Endodermal cell (in vitro differentiated cells): ENCODE measurements around the gene FAM3D. TPM values are rescaled to one million over a fixed set of nuclear protein-coding genes. Genes with fewer than 3 reads are reported as not detected.

Experiments used
- DNase-seq: peaks from one replicate; pipeline ENCODE4 v3.0.0-alpha.2; 2017
- H3K27ac ChIP-seq: 2 replicates; pipeline ENCODE4 v1.5.1; 2013; ENCODE audit warnings: mild to moderate bottlenecking, low read depth, low read length, moderate library complexity
- H3K27me3 ChIP-seq: 2 replicates; pipeline ENCODE4 v1.6.1; 2013; ENCODE audit warnings: mild to moderate bottlenecking, low read length, moderate library complexity; ENCODE audit not compliant: insufficient read depth, control insufficient read depth, poor library complexity, severe bottlenecking
- H3K36me3 ChIP-seq: 2 replicates; pipeline ENCODE4 v1.7.0; 2013; ENCODE audit warnings: mild to moderate bottlenecking, low read length, moderate library complexity; ENCODE audit not compliant: control insufficient read depth, insufficient read depth
- H3K4me1 ChIP-seq: one replicate; pipeline ENCODE4 v1.7.0; 2013; ENCODE audit warnings: low read length; ENCODE audit not compliant: control insufficient read depth, insufficient read depth
- H3K4me3 ChIP-seq: 2 replicates; pipeline ENCODE4 v1.5.1; 2013; ENCODE audit warnings: mild to moderate bottlenecking, low read length, moderate library complexity
- H3K9ac ChIP-seq: 2 replicates; pipeline ENCODE4 v1.6.1; 2013; ENCODE audit warnings: mild to moderate bottlenecking, low read length, moderate library complexity; ENCODE audit not compliant: poor library complexity, severe bottlenecking; ENCODE audit errors: extremely low read depth
- H3K9me3 ChIP-seq: 2 replicates; pipeline ENCODE4 v1.6.1; 2013; ENCODE audit warnings: mild to moderate bottlenecking, low read length, moderate library complexity; ENCODE audit not compliant: control insufficient read depth
- H3K27ac Mint-ChIP-seq: 2 replicates; pipeline ENCODE4 v1.8.0; 2020; ENCODE audit warnings: mixed read lengths
- H3K27me3 Mint-ChIP-seq: 2 replicates; pipeline ENCODE4 v1.8.0; 2021; ENCODE audit warnings: mild to moderate bottlenecking, mixed read lengths; ENCODE audit not compliant: insufficient read depth
- H3K36me3 Mint-ChIP-seq: 2 replicates; pipeline ENCODE4 v1.8.0; 2020; ENCODE audit warnings: low read depth, mixed read lengths
- H3K4me1 Mint-ChIP-seq: 2 replicates; pipeline ENCODE4 v1.8.0; 2020; ENCODE audit warnings: mixed read lengths
- H3K4me3 Mint-ChIP-seq: 2 replicates; pipeline ENCODE4 v1.8.0; 2020; ENCODE audit warnings: mild to moderate bottlenecking, moderate library complexity, mixed read lengths
- H3K9me3 Mint-ChIP-seq: 2 replicates; pipeline ENCODE4 v1.8.0; 2020; ENCODE audit warnings: mild to moderate bottlenecking, mixed read lengths
- CTCF ChIP-seq: fragments of 200-600 bp; sonication (generic); conservative IDR thresholded peaks from 2 replicates; pipeline ENCODE4 v1.5.0; 2021; ENCODE audit warnings: antibody characterized with exemption, mild to moderate bottlenecking
- WGBS, 2 experiments: methylation state at CpG; one replicate each; pipeline versions ENCODE4 v1.1.5 to v1.1.7; 2013; ENCODE audit warnings: missing lambda C conversion rate in 2 of 2, mixed read lengths in 1 of 2; ENCODE audit not compliant: insufficient coverage in 1 of 2, insufficient read length in 1 of 2; 5-methylcytosine and 5-hydroxymethylcytosine counted together
- total RNA-seq, 2 donors: library from RNA; stranded (reverse); fragmentation: NEBNext Ultra II Directional in 1 of 2; extraction: Animal tissue kit (Norgen Biotek cat#: 25700) in 1 of 2; gene quantifications; 2 replicates in 1 of 2; 3 replicates in 1 of 2; pipeline ENCODE4 v1.2.1, GENCODE V29; 2021

FAM3D gene
- total RNA-seq, 2 donors from 2014 or later = not detected

- Mint-ChIP-seq H3K27ac (no peak overlapping the region), H3K9me3 (no peaks in the 10 kb centered on the region), H3K27me3 (peaks cover 27% of the 10 kb centered on the region), H3K36me3 (no peaks in the 10 kb centered on the region), H3K4me1 (no peaks in the 10 kb centered on the region), H3K4me3 (no peak overlapping the region)
- H3K36me3 ChIP-seq = no peaks in the 10 kb centered on the region
- no peaks in the 10 kb centered on the region for H3K9me3 ChIP-seq
- DNase-seq = no peak
- no peak overlapping the region for H3K27ac ChIP-seq
- H3K4me1 ChIP-seq = no peaks in the 10 kb centered on the region
- no peak overlapping the region for H3K4me3 ChIP-seq
- WGBS, 2 experiments = 82 to 83% methylated on average over 8 to 13 of the region's 13 CpGs
- no peak for TF ChIP-seq CTCF
- no peak overlapping the region for H3K9ac ChIP-seq
- H3K27me3 ChIP-seq = peaks cover 2% of the 10 kb centered on the region
Measured at GRCh38 chr3:58628823-58629562, 37.6 kb downstream of the FAM3D start.

GRCh38 chr3:58627941-58628340 lies 38.6 kb downstream of the FAM3D start:
- DNase-seq = no peak
- Mint-ChIP-seq H3K4me3 (no peak overlapping the region), H3K27ac (no peak overlapping the region), H3K36me3 (no peaks in the 10 kb centered on the region), H3K4me1 (no peaks in the 10 kb centered on the region), H3K9me3 (no peaks in the 10 kb centered on the region), H3K27me3 (peaks cover 17% of the 10 kb centered on the region)
- Histone ChIP-seq H3K4me1 (no peaks in the 10 kb centered on the region), H3K9ac (no peak overlapping the region), H3K36me3 (no peaks in the 10 kb centered on the region), H3K27ac (no peak overlapping the region), H3K9me3 (no peaks in the 10 kb centered on the region), H3K27me3 (peaks cover 11% of the 10 kb centered on the region), H3K4me3 (no peak overlapping the region)
- no peak for TF ChIP-seq CTCF
- 84 to 89% methylated on average over 4 to 6 of the region's 6 CpGs for WGBS, 2 experiments

- H3K9ac ChIP-seq = no peak overlapping the region
- Mint-ChIP-seq H3K4me3 (no peak overlapping the region), H3K36me3 (no peaks in the 10 kb centered on the region)
Measured at GRCh38 chr3:58627570-58627885, 39.0 kb downstream of the FAM3D start.

More at GRCh38 chr3:58627570-58627885, 39.0 kb downstream of the FAM3D start:
- 89 to 96% methylated on average over 3 of the region's 3 CpGs for WGBS, 2 experiments
- Histone ChIP-seq H3K4me3 (no peak overlapping the region), H3K9me3 (no peaks in the 10 kb centered on the region), H3K36me3 (no peaks in the 10 kb centered on the region), H3K27ac (no peak overlapping the region), H3K4me1 (no peaks in the 10 kb centered on the region), H3K27me3 (peaks cover 11% of the 10 kb centered on the region)
- TF ChIP-seq CTCF = no peak
- DNase-seq = no peak
- H3K27me3 Mint-ChIP-seq = peaks cover 13% of the 10 kb centered on the region
- H3K4me1 Mint-ChIP-seq = no peaks in the 10 kb centered on the region
- H3K27ac Mint-ChIP-seq = no peak overlapping the region
- H3K9me3 Mint-ChIP-seq = no peaks in the 10 kb centered on the region
